GM18502 (cell line): ENCODE measurements around the gene BSND.

ENCODE experiments used
- ATAC-seq: cut with Tn5 transposase; IDR thresholded peaks from one replicate; pipeline ENCODE4 v1.9.1; 2021; ENCODE audit warnings: mild to moderate bottlenecking; ENCODE audit not compliant: unreplicated experiment, poor library complexity

The BSND gene

GRCh38 chr1:54973205-54973921 lies 25.4 kb upstream of the BSND start:
- ATAC-seq: no peak

GRCh38 chr1:54975356-54976108 lies 23.2 kb upstream of the BSND start:
- ATAC-seq: no peak

- no peak for ATAC-seq
Measured at GRCh38 chr1:54976747-54977146, 22.0 kb upstream of the BSND start.

GRCh38 chr1:54977533-54978297 lies 21.0 kb upstream of the BSND start:
- no peak for ATAC-seq

- no peak for ATAC-seq
Measured at GRCh38 chr1:54978528-54979326, 20.0 kb upstream of the BSND start.

- ATAC-seq: no peak
Measured at GRCh38 chr1:54979327-54979891, 19.3 kb upstream of the BSND start.

GRCh38 chr1:54980046-54980527 lies 18.6 kb upstream of the BSND start:
- no peak for ATAC-seq

- ATAC-seq: no peak
Measured at GRCh38 chr1:54980528-54981241, 18.0 kb upstream of the BSND start, which contains the start of gene TMEM61. TMEM61 (plus strand) TSS chr1:54980628; CDS start chr1:54981066, 438 bp downstream.

- ATAC-seq: no peak
Measured at GRCh38 chr1:54981466-54981865, 17.3 kb upstream of the BSND start.

- ATAC-seq: no peak
Measured at GRCh38 chr1:54982739-54983138, 16.0 kb upstream of the BSND start.

- no peak for ATAC-seq
Measured at GRCh38 chr1:54984131-54984842, 14.4 kb upstream of the BSND start.

GRCh38 chr1:54985556-54985955 lies 13.2 kb upstream of the BSND start:
- ATAC-seq: no peak

- no peak for ATAC-seq
Measured at GRCh38 chr1:54986025-54986424, 12.7 kb upstream of the BSND start.

GRCh38 chr1:54986533-54986932 lies 12.2 kb upstream of the BSND start:
- no peak for ATAC-seq

GRCh38 chr1:54987427-54987826 lies 11.3 kb upstream of the BSND start:
- ATAC-seq: no peak

GRCh38 chr1:54987919-54988705 lies 10.6 kb upstream of the BSND start:
- ATAC-seq: no peak

GRCh38 chr1:54988975-54989374 lies 9.8 kb upstream of the BSND start:
- ATAC-seq: no peak

- ATAC-seq: no peak
Measured at GRCh38 chr1:54989473-54989872, 9.3 kb upstream of the BSND start.
